ENCODE data around the gene GAS2. TPM values are rescaled to one million over a fixed set of nuclear protein-coding genes. Genes with fewer than 3 reads are reported as not detected.

Gene GAS2
- total RNA-seq, 4 donors from 2014 or later = 1.4 to 6.0 (median 2.4) TPM

- no peak for TF ChIP-seq CTCF (IDR thresholded peaks at IDR 0.05; ENCODE audit: low read depth)
Measured at GRCh38 chr11:22769081-22769480, 102.7 kb downstream of the GAS2 start.

DNA sequence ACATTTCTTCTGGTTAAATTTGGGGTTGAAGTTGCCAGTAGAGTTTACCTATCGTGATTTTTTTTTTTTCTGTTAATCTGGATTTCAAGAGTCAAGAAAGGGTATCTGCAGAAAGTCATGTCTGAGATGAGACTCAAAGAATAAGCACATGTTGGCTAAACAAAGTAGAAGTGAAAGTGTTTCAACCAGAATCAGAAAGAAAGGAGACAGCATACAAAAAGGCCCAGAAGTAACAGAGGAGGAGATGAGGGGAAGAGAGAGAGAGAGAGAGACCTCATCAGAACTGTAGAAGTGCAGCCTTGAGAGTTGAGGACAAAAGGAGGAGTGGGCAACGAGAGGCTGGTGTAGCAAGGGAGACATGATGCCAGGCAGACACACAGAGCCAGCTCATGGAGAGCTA is 108.3 kb downstream of the GAS2 start:
- no peak for TF ChIP-seq CTCF (IDR thresholded peaks at IDR 0.05; ENCODE audit: low read depth)

DNA sequence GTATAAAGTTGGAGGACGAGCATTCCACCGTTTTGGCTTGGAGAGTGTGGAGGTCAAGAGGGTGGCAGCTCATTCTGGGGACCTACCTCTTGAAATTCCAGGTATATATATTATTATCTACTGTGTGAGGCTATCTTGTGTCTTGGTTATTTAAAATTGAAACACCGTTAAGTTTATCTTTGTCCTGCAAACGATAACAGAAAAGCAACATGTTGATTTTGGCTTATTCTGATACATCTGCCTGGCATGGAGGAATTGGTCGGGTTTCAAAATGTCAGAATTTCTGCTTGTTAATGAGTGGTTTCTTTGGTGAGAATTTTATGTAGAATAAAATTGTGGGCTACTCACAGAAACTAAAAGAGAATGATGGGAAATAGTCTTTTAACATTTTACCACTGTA is 108.8 kb downstream of the GAS2 start:
- TF ChIP-seq CTCF (IDR thresholded peaks at IDR 0.05; ENCODE audit: low read depth) = no peak

GRCh38 chr11:22778642-22779041 is 112.2 kb downstream of the GAS2 start:
- TF ChIP-seq CTCF (IDR thresholded peaks at IDR 0.05; ENCODE audit: low read depth) = no peak

DNA sequence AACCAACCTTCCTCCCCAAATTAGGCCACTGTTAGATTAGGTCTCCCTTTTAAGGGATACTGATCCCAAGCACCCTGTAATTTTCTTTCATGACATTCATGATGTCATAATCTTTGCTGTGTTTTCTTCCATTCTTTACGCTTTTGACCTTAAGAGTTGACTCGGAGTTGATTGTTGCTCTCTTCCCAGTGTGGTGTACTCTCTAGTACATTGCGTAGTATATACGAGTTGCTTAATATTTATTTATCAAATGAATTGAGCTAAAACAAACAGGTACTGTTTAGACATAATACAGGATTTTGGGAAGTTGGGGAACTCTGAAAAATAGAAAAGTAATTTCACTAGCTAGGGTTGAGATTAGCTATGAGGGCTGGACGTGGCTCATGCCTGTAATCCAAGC is 113.4 kb downstream of the GAS2 start:
- no peak for TF ChIP-seq CTCF (IDR thresholded peaks at IDR 0.05; ENCODE audit: low read depth)

DNA sequence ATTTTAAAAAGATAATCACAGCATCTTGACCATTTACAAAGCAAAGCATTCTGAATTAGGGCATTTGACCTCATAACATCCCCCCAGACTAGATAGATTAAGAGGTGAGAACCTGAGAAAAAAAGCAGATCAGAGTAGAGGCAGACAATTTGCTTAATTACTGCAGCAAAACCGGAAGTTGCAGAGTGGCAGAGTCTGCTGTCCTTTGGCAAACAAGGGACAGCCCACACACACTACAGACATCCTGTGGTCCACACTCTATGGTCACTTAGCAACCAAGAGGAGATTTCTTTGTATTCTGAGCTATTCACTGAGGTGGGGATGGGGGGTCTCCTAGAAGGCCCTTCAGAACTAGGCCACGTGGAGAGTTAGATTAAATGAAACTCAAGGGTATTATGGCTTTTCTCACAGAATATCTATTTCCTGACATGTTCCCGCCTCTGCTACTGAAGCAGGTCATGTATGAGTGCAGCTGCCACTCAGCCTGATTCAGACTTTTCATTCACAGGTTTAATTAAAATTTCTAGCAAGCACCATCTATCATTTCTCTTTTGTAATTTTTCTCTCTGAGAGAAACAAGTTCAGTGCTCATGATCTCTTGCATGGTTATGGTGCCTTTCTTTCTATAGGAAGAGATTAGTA is 114.7 kb downstream of the GAS2 start:
- no peak for TF ChIP-seq CTCF (IDR thresholded peaks at IDR 0.05; ENCODE audit: low read depth)

GRCh38 chr11:22785251-22785650 is 118.8 kb downstream of the GAS2 start:
- TF ChIP-seq CTCF (IDR thresholded peaks at IDR 0.05; ENCODE audit: low read depth) = no peak

All from subcutaneous adipose tissue (tissue), 4 donors.